AG04450 (cell line): ENCODE results near the gene INCENP. TPM values are rescaled to one million over a fixed set of nuclear protein-coding genes. Genes with fewer than 3 reads are reported as not detected.

Experiments
- CTCF ChIA-PET: fragments of 300-600, 350-600 bp; formaldehyde crosslinking; extraction: SDS; loops from one replicate; lab custom pipeline; 2022; ENCODE audit warnings: antibody characterized with exemption, inconsistent platforms; lab: Charles Lee
- POLR2A ChIA-PET: fragments of 350-600 bp; formaldehyde crosslinking; extraction: SDS; loops from one replicate; lab custom pipeline; 2021; ENCODE audit warnings: antibody characterized with exemption, inconsistent platforms; lab: Yijun Ruan, JAX
- DNase-seq: peaks from one replicate; pipeline ENCODE4 v3.0.0-alpha.2; 2011; ENCODE audit warnings: low read depth, low spot score
- H3K27ac ChIP-seq: one replicate; pipeline ENCODE4 v1.5.1; 2012; ENCODE audit warnings: low read depth, low read length, control low read depth
- H3K27me3 ChIP-seq: one replicate; pipeline ENCODE4 v1.6.0; 2012; ENCODE audit warnings: low read length; ENCODE audit not compliant: control insufficient read depth, insufficient read depth
- H3K4me3 ChIP-seq: 2 replicates; pipeline ENCODE4 v1.5.1; 2011; ENCODE audit warnings: mild to moderate bottlenecking, low read depth, low read length, control low read depth
- H3K9me3 ChIP-seq: 2 replicates; pipeline ENCODE4 v1.5.1; 2012; ENCODE audit warnings: low read length; ENCODE audit not compliant: control insufficient read depth, insufficient read depth
- CTCF ChIP-seq: IDR thresholded peaks from 2 replicates; pipeline ENCODE4 v1.5.1; 2011; ENCODE audit warnings: low read depth, low read length, control low read depth, inconsistent platforms
- polyA plus RNA-seq: library from polyadenylated mRNA; depleted of rRNA; stranded (reverse); fragments of >200 nt; gene quantifications from 2 replicates; pipeline ENCODE4 v1.2.3, GENCODE V29; 2011

The INCENP gene
- polyA plus RNA-seq, 1 experiment, result 6.4 TPM

- H3K27ac ChIP-seq, result no peak overlapping the region
- POLR2A ChIA-PET, result no interaction called here
- no peak for TF ChIP-seq CTCF
- no peaks in the 10 kb centered on the region for H3K9me3 ChIP-seq
- CTCF ChIA-PET, result no interaction called here
- H3K27me3 ChIP-seq, result no peaks in the 10 kb centered on the region
- no peak for DNase-seq
- no peak overlapping the region for H3K4me3 ChIP-seq
Observed at GRCh38 chr11:62132689-62133293, 9.0 kb downstream of the INCENP start.

GRCh38 chr11:62133328-62134065, 9.7 kb downstream of the INCENP start:
- DNase-seq, result no peak
- Histone ChIP-seq H3K4me3 (no peak overlapping the region), H3K27me3 (no peaks in the 10 kb centered on the region), H3K9me3 (no peaks in the 10 kb centered on the region; the same call in 1 of the 2 replicates), H3K27ac (no peak overlapping the region)
- ChIA-PET CTCF (interaction anchor here (1.6 kb wide), 1 partner anchor 26 kb away, joined by 5 read pairs; no protein-coding TSS in a partner anchor), POLR2A (no interaction called here)
- no peak for TF ChIP-seq CTCF

GRCh38 chr11:62137276-62137861, 13.6 kb downstream of the INCENP start:
- ChIA-PET POLR2A (no interaction called here), CTCF (no interaction called here)
- H3K4me3 ChIP-seq, result no peak overlapping the region
- DNase-seq, result no peak
- no peak overlapping the region for H3K27ac ChIP-seq
- no peaks in the 10 kb centered on the region for H3K27me3 ChIP-seq
- TF ChIP-seq CTCF, result no peak
- H3K9me3 ChIP-seq, result no peaks in the 10 kb centered on the region; the same call in 1 of the 2 replicates

- ChIA-PET POLR2A (no interaction called here), CTCF (no interaction called here)
- no peak for TF ChIP-seq CTCF
- H3K4me3 ChIP-seq, result no peak overlapping the region
- H3K27me3 ChIP-seq, result no peaks in the 10 kb centered on the region
- no peaks in the 10 kb centered on the region; the same call in 1 of the 2 replicates for H3K9me3 ChIP-seq
- H3K27ac ChIP-seq, result no peak overlapping the region
- no peak for DNase-seq
Observed at GRCh38 chr11:62137881-62138629, 14.2 kb downstream of the INCENP start.
